BE2C (cell line): Measurements from ENCODE around the gene ISX.

Source experiments
- DNase-seq: peaks from one replicate; pipeline ENCODE4 v3.0.0-alpha.2; 2020
- H3K27me3 ChIP-seq: fragments of 250-450 bp; sonication (Bioruptor Pico); 2 replicates; pipeline ENCODE4 v1.5.1; 2020; ENCODE audit warnings: mild to moderate bottlenecking
- H3K36me3 ChIP-seq: fragments of 250-450 bp; sonication (Bioruptor Pico); 2 replicates; pipeline ENCODE4 v1.5.1; 2020; ENCODE audit warnings: mild to moderate bottlenecking
- H3K4me1 ChIP-seq: fragments of 250-450 bp; sonication (Bioruptor Pico); 2 replicates; pipeline ENCODE4 v1.5.1; 2020
- H3K4me3 ChIP-seq: 2 replicates; pipeline ENCODE4 v1.5.1; 2011; ENCODE audit warnings: low read depth, low read length
- H3K9me3 ChIP-seq: fragments of 250-450 bp; sonication (Bioruptor Pico); 2 replicates; pipeline ENCODE4 v1.5.1; 2020
- CTCF ChIP-seq: IDR thresholded peaks from 2 replicates; pipeline ENCODE4 v1.5.1; 2012; ENCODE audit warnings: mild to moderate bottlenecking, low read depth, low read length

The ISX gene

GRCh38 chr22:35085621-35086020, 19.7 kb downstream of the ISX start:
- Histone ChIP-seq H3K4me3 (no peak overlapping the region), H3K27me3 (no peaks in the 10 kb centered on the region), H3K36me3 (no peaks in the 10 kb centered on the region), H3K9me3 (no peaks in the 10 kb centered on the region), H3K4me1 (no peaks in the 10 kb centered on the region)
- DNase-seq, result no peak
- TF ChIP-seq CTCF, result no peak

- H3K9me3 ChIP-seq, result no peaks in the 10 kb centered on the region
- no peaks in the 10 kb centered on the region for H3K36me3 ChIP-seq
- H3K4me3 ChIP-seq, result no peak overlapping the region
- DNase-seq, result no peak
- no peak for TF ChIP-seq CTCF
- H3K4me1 ChIP-seq, result no peaks in the 10 kb centered on the region
- no peaks in the 10 kb centered on the region for H3K27me3 ChIP-seq
Measured at GRCh38 chr22:35089139-35089538, 23.2 kb downstream of the ISX start.

- no peaks in the 10 kb centered on the region for H3K9me3 ChIP-seq
- no peaks in the 10 kb centered on the region for H3K27me3 ChIP-seq
- H3K36me3 ChIP-seq, result no peaks in the 10 kb centered on the region
- no peaks in the 10 kb centered on the region for H3K4me1 ChIP-seq
- H3K4me3 ChIP-seq, result no peak overlapping the region
- DNase-seq, result no peak
- no peak for TF ChIP-seq CTCF
Measured at GRCh38 chr22:35092406-35092805, 26.4 kb downstream of the ISX start.

GRCh38 chr22:35098921-35099320, 33.0 kb downstream of the ISX start:
- H3K9me3 ChIP-seq, result no peaks in the 10 kb centered on the region
- no peak for TF ChIP-seq CTCF
- H3K27me3 ChIP-seq, result no peaks in the 10 kb centered on the region
- DNase-seq, result no peak
- H3K36me3 ChIP-seq, result no peaks in the 10 kb centered on the region
- no peak overlapping the region for H3K4me3 ChIP-seq
- no peaks in the 10 kb centered on the region for H3K4me1 ChIP-seq

- Histone ChIP-seq H3K27me3 (no peaks in the 10 kb centered on the region), H3K4me1 (no peaks in the 10 kb centered on the region)
- TF ChIP-seq CTCF, result no peak
Measured at GRCh38 chr22:35099883-35100282, 33.9 kb downstream of the ISX start.

GRCh38 chr22:35102663-35103062, 36.7 kb downstream of the ISX start:
- Histone ChIP-seq H3K4me1 (no peaks in the 10 kb centered on the region), H3K9me3 (no peaks in the 10 kb centered on the region), H3K27me3 (no peaks in the 10 kb centered on the region), H3K4me3 (no peak overlapping the region), H3K36me3 (no peaks in the 10 kb centered on the region)
- no peak for TF ChIP-seq CTCF
- no peak for DNase-seq

More at GRCh38 chr22:35099883-35100282, 33.9 kb downstream of the ISX start:
- H3K4me3 ChIP-seq, result no peak overlapping the region
- DNase-seq, result no peak
- no peaks in the 10 kb centered on the region for H3K36me3 ChIP-seq
- no peaks in the 10 kb centered on the region for H3K9me3 ChIP-seq
